ENCODE data around the gene ANKRD28. TPM values are rescaled to one million over a fixed set of nuclear protein-coding genes. Genes with fewer than 3 reads are reported as not detected.
"Not testable (repeated sequence)": the region's sequence is repeated elsewhere in the genome, so short reads cannot be mapped to it uniquely, and the experiment has no call there.

ANKRD28 gene
- total RNA-seq, 1 experiment from 2014 or later, result 53.0 TPM

- Histone ChIP-seq H3K9me3 (ENCODE audit: low read length) (peaks cover 6% of the 10 kb centered on the region; the same call in 1 of the 2 replicates), H4K20me1 (ENCODE audit: low read length) (no peaks in the 10 kb centered on the region), H3K4me3 (ENCODE audit: low read length) (no peak overlapping the region), H2AFZ (ENCODE audit: low read length) (no peak overlapping the region), H3F3A (ENCODE audit: low read length, unreplicated experiment) (no peaks in the 10 kb centered on the region), H3K9me2 (replicated peaks; ENCODE audit: low read length) (no peaks in the 10 kb centered on the region), H3K4me1 (ENCODE audit: insufficient read depth, low read length) (no peaks in the 10 kb centered on the region), H3K27me3 (ENCODE audit: low read length) (no peaks in the 10 kb centered on the region), H3K79me2 (ENCODE audit: low read length) (no peaks in the 10 kb centered on the region; the same call in 1 of the 2 replicates), H3K36me3 (ENCODE audit: low read depth, low read length) (peaks cover 29% of the 10 kb centered on the region), H3K4me2 (ENCODE audit: low read length) (no peak overlapping the region), H3K27ac (ENCODE audit: low read length) (no peak overlapping the region), H3K9ac (ENCODE audit: low read length) (no peak overlapping the region)
- intact Hi-C loops (cut with micrococcal nuclease), result no loop called here
- CTCF ChIA-PET, result no interaction called here
- ATAC-seq (no peak), DNase-seq (no peak)
- BruUV-seq (replicated peaks), result no TSS peak
- no peak for TF ChIP-seq CTCF (conservative IDR thresholded peaks at IDR 0.05; ENCODE audit: low read depth, low read length)
- no peak for TF ChIP-seq EZH2phosphoT487 (IDR thresholded peaks at IDR 0.05; ENCODE audit: borderline replicate concordance, low read length)
- TF ChIP-seq EZH2 (IDR thresholded peaks at IDR 0.05; ENCODE audit: low read length, unreplicated experiment), result no peak
- POLR2A ChIA-PET (ENCODE audit: unreplicated experiment), result interaction anchor here (0.6 kb wide), 1 partner anchor 9 kb away, joined by 5 read pairs; no protein-coding TSS in a partner anchor
Observed at GRCh38 chr3:15743587-15744009, 54.2 kb downstream of the ANKRD28 start.

- intact Hi-C loops (cut with micrococcal nuclease); H3K27me3 ChIP-seq (ENCODE audit: low read length); H3F3A ChIP-seq (ENCODE audit: low read length, unreplicated experiment); H3K4me2 ChIP-seq (ENCODE audit: low read length); ATAC-seq; H4K20me1 ChIP-seq (ENCODE audit: low read length); CTCF ChIA-PET; H3K9me2 ChIP-seq (replicated peaks; ENCODE audit: low read length); H3K9ac ChIP-seq (ENCODE audit: low read length); POLR2A ChIA-PET (ENCODE audit: unreplicated experiment); H3K9me3 ChIP-seq (ENCODE audit: low read length); H2AFZ ChIP-seq (ENCODE audit: low read length); DNase-seq; H3K79me2 ChIP-seq (ENCODE audit: low read length); H3K27ac ChIP-seq (ENCODE audit: low read length); H3K4me1 ChIP-seq (ENCODE audit: insufficient read depth, low read length); BruUV-seq (replicated peaks); H3K4me3 ChIP-seq (ENCODE audit: low read length): not testable (repeated sequence)
- H3K36me3 ChIP-seq (ENCODE audit: low read depth, low read length), result peaks cover 27% of the 10 kb centered on the region
Observed at GRCh38 chr3:15742236-15742635, 55.5 kb downstream of the ANKRD28 start.

GRCh38 chr3:15738616-15739005 lies 59.2 kb downstream of the ANKRD28 start:
- H3K27ac ChIP-seq (ENCODE audit: low read length); H4K20me1 ChIP-seq (ENCODE audit: low read length); H3K4me1 ChIP-seq (ENCODE audit: insufficient read depth, low read length); H3K9me2 ChIP-seq (replicated peaks; ENCODE audit: low read length); CTCF ChIA-PET; ATAC-seq; DNase-seq; H3K4me2 ChIP-seq (ENCODE audit: low read length); H3F3A ChIP-seq (ENCODE audit: low read length, unreplicated experiment); BruUV-seq (replicated peaks); intact Hi-C loops (cut with micrococcal nuclease); POLR2A ChIA-PET (ENCODE audit: unreplicated experiment); H3K79me2 ChIP-seq (ENCODE audit: low read length); H3K9ac ChIP-seq (ENCODE audit: low read length); H3K9me3 ChIP-seq (ENCODE audit: low read length); H3K27me3 ChIP-seq (ENCODE audit: low read length); H3K4me3 ChIP-seq (ENCODE audit: low read length); H2AFZ ChIP-seq (ENCODE audit: low read length): not testable (repeated sequence)
- H3K36me3 ChIP-seq (ENCODE audit: low read depth, low read length), result peaks cover 40% of the 10 kb centered on the region

- H3K36me3 ChIP-seq (ENCODE audit: low read depth, low read length), result peaks cover 15% of the 10 kb centered on the region
- ChIA-PET POLR2A (ENCODE audit: unreplicated experiment) (no interaction called here), CTCF (no interaction called here)
- H3K27ac ChIP-seq (ENCODE audit: low read length), result no peak overlapping the region
- no peaks in the 10 kb centered on the region for H3K9me3 ChIP-seq (ENCODE audit: low read length)
- ATAC-seq (no peak), DNase-seq (no peak)
- TF ChIP-seq CTCF (conservative IDR thresholded peaks at IDR 0.05; ENCODE audit: low read depth, low read length), result no peak
- no peak for TF ChIP-seq EZH2phosphoT487 (IDR thresholded peaks at IDR 0.05; ENCODE audit: borderline replicate concordance, low read length)
- TF ChIP-seq EZH2 (IDR thresholded peaks at IDR 0.05; ENCODE audit: low read length, unreplicated experiment), result no peak
- no peak overlapping the region for H2AFZ ChIP-seq (ENCODE audit: low read length)
- no peaks in the 10 kb centered on the region for H3K27me3 ChIP-seq (ENCODE audit: low read length)
- H4K20me1 ChIP-seq (ENCODE audit: low read length), result no peaks in the 10 kb centered on the region
- intact Hi-C loops (cut with micrococcal nuclease), result no loop called here
- no peak overlapping the region for H3K9ac ChIP-seq (ENCODE audit: low read length)
- no peak overlapping the region for H3K4me2 ChIP-seq (ENCODE audit: low read length)
- BruUV-seq (replicated peaks), result no TSS peak
- no peaks in the 10 kb centered on the region for H3K4me1 ChIP-seq (ENCODE audit: insufficient read depth, low read length)
- H3K9me2 ChIP-seq (replicated peaks; ENCODE audit: low read length), result no peaks in the 10 kb centered on the region
- H3K4me3 ChIP-seq (ENCODE audit: low read length), result no peak overlapping the region
- no peaks in the 10 kb centered on the region for H3K79me2 ChIP-seq (ENCODE audit: low read length)
- H3F3A ChIP-seq (ENCODE audit: low read length, unreplicated experiment), result no peaks in the 10 kb centered on the region
Observed at GRCh38 chr3:15731024-15731423, 66.8 kb downstream of the ANKRD28 start.

Measured in PC-3 (cell line).